ENCODE results near the gene PRR13. TPM values are rescaled to one million over a fixed set of nuclear protein-coding genes. Genes with fewer than 3 reads are reported as not detected.
"Not testable (repeated sequence)": the region's sequence is repeated elsewhere in the genome, so short reads cannot be mapped to it uniquely, and the experiment has no call there.

The PRR13 gene, protein sequence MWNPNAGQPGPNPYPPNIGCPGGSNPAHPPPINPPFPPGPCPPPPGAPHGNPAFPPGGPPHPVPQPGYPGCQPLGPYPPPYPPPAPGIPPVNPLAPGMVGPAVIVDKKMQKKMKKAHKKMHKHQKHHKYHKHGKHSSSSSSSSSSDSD
- total RNA-seq (100 to 1,000 TPM in 7 of 9 donors, 10 to 100 TPM in 2; 68.2 to 233 (median 128) TPM), polyA plus RNA-seq (100 to 1,000 TPM; 127 to 407 (median 130) TPM)
- long read RNA-seq, donor 1, transcript PRR13-208 (3 exons, 786 nt), result minor isoform, 15 of 124 reads
- long read RNA-seq, donor 1, transcript PRR13-202 (4 exons, 1,229 nt), result major isoform, 49 of 124 reads
- long read RNA-seq, donor 1, transcript PRR13-209 (4 exons, 625 nt), result minor isoform, 7 of 124 reads
- long read RNA-seq, donor 1, partial matches to known transcripts, result 49 of 124 reads
- long read RNA-seq, donor 1, other reads (novel, unspliced or antisense), result 0 of 124 reads
- long read RNA-seq, donor 2, transcript PRR13-209 (4 exons, 625 nt), result minor isoform, 12 of 109 reads
- long read RNA-seq, donor 2, transcript PRR13-208 (3 exons, 786 nt), result minor isoform, 8 of 109 reads
- long read RNA-seq, donor 2, transcript PRR13-202 (4 exons, 1,229 nt), result major isoform, 55 of 109 reads
- long read RNA-seq, donor 2, partial matches to known transcripts, result 31 of 109 reads
- long read RNA-seq, donor 2, other reads (novel, unspliced or antisense), result 0 of 109 reads
- long read RNA-seq, donor 3, transcript PRR13-202 (4 exons, 1,229 nt), result major isoform, 55 of 160 reads
- long read RNA-seq, donor 3, transcript PRR13-208 (3 exons, 786 nt), result minor isoform, 14 of 160 reads
- long read RNA-seq, donor 3, transcript PRR13-209 (4 exons, 625 nt), result minor isoform, 13 of 160 reads
- long read RNA-seq, donor 3, partial matches to known transcripts, result 74 of 160 reads
- long read RNA-seq, donor 3, other reads (novel, unspliced or antisense), result 0 of 160 reads
- long read RNA-seq, donor 4, transcript PRR13-208 (3 exons, 786 nt), result minor isoform, 10 of 170 reads
- long read RNA-seq, donor 4, transcript PRR13-209 (4 exons, 625 nt), result minor isoform, 11 of 170 reads
- long read RNA-seq, donor 4, transcript PRR13-202 (4 exons, 1,229 nt), result major isoform, 119 of 170 reads
- long read RNA-seq, donor 4, partial matches to known transcripts, result 14 of 170 reads
- long read RNA-seq, donor 4, other reads (novel, unspliced or antisense), result 10 of 170 reads
- long read RNA-seq, donor 5, transcript PRR13-209 (4 exons, 625 nt), result minor isoform, 27 of 192 reads
- long read RNA-seq, donor 5, transcript PRR13-202 (4 exons, 1,229 nt), result major isoform, 136 of 192 reads
- long read RNA-seq, donor 5, partial matches to known transcripts, result 18 of 192 reads
- long read RNA-seq, donor 5, other reads (novel, unspliced or antisense), result 6 of 192 reads
- long read RNA-seq, donor 6, transcript PRR13-202 (4 exons, 1,229 nt), result major isoform, 59 of 81 reads
- long read RNA-seq, donor 6, transcript PRR13-209 (4 exons, 625 nt), result minor isoform, 6 of 81 reads
- long read RNA-seq, donor 6, transcript PRR13-208 (3 exons, 786 nt), result minor isoform, 7 of 81 reads
- long read RNA-seq, donor 6, partial matches to known transcripts, result 6 of 81 reads
- long read RNA-seq, donor 6, other reads (novel, unspliced or antisense), result 1 of 81 reads
- long read RNA-seq, donor 7, transcript PRR13-209 (4 exons, 625 nt), result minor isoform, 5 of 76 reads
- long read RNA-seq, donor 7, transcript PRR13-202 (4 exons, 1,229 nt), result major isoform, 29 of 76 reads
- long read RNA-seq, donor 7, partial matches to known transcripts, result 34 of 76 reads
- long read RNA-seq, donor 7, other reads (novel, unspliced or antisense), result 0 of 76 reads
- long read RNA-seq, donor 8, transcript PRR13-208 (3 exons, 786 nt), result minor isoform, 17 of 168 reads
- long read RNA-seq, donor 8, transcript PRR13-209 (4 exons, 625 nt), result minor isoform, 17 of 168 reads
- long read RNA-seq, donor 8, transcript PRR13-202 (4 exons, 1,229 nt), result major isoform, 72 of 168 reads
- long read RNA-seq, donor 8, partial matches to known transcripts, result 51 of 168 reads
- long read RNA-seq, donor 8, other reads (novel, unspliced or antisense), result 7 of 168 reads
- long read RNA-seq, donor 9, transcript PRR13-209 (4 exons, 625 nt), result minor isoform, 7 of 103 reads
- long read RNA-seq, donor 9, transcript PRR13-208 (3 exons, 786 nt), result minor isoform, 7 of 103 reads
- long read RNA-seq, donor 9, transcript PRR13-202 (4 exons, 1,229 nt), result major isoform, 50 of 103 reads
- long read RNA-seq, donor 9, partial matches to known transcripts, result 39 of 103 reads
- long read RNA-seq, donor 9, other reads (novel, unspliced or antisense), result 0 of 103 reads
- long read RNA-seq, donor 10, transcript PRR13-202 (4 exons, 1,229 nt), result major isoform, 30 of 58 reads
- long read RNA-seq, donor 10, transcript PRR13-209 (4 exons, 625 nt), result minor isoform, 7 of 58 reads
- long read RNA-seq, donor 10, partial matches to known transcripts, result 14 of 58 reads
- long read RNA-seq, donor 10, other reads (novel, unspliced or antisense), result 0 of 58 reads

GRCh38 chr12:53441040-53441833 is at the start of gene PRR13:
TSS of gene PRR13 (plus strand) at chr12:53441734. CDS start at chr12:53442715, 981 bp downstream.
- H3K27me3 ChIP-seq, result no peaks in the 10 kb centered on the region
- TF ChIP-seq, protein P1, sequence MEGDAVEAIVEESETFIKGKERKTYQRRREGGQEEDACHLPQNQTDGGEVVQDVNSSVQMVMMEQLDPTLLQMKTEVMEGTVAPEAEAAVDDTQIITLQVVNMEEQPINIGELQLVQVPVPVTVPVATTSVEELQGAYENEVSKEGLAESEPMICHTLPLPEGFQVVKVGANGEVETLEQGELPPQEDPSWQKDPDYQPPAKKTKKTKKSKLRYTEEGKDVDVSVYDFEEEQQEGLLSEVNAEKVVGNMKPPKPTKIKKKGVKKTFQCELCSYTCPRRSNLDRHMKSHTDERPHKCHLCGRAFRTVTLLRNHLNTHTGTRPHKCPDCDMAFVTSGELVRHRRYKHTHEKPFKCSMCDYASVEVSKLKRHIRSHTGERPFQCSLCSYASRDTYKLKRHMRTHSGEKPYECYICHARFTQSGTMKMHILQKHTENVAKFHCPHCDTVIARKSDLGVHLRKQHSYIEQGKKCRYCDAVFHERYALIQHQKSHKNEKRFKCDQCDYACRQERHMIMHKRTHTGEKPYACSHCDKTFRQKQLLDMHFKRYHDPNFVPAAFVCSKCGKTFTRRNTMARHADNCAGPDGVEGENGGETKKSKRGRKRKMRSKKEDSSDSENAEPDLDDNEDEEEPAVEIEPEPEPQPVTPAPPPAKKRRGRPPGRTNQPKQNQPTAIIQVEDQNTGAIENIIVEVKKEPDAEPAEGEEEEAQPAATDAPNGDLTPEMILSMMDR (IDR thresholded peaks at IDR 0.05), result no peak
- peak; percentile 87 to 97 for TF ChIP-seq POLR2A (IDR thresholded peaks at IDR 0.05)
- H3K4me3 ChIP-seq, result peak within 1 kb of the TSS in 3 of 4 donors; percentile 14 to 66 (median 63)
- intact Hi-C loops (cut with DNase I), result no loop called here
- no peaks in the 10 kb centered on the region for H3K9me3 ChIP-seq (replicated peaks in 1 of 3)
- H3K27ac ChIP-seq, result peak within 1 kb of the TSS; percentile 85 to 98 (median 95)
- peaks cover 12 to 36% of the 10 kb centered on the region in 2 donors for H3K4me1 ChIP-seq (replicated peaks in 1 of 2)
- DNase-seq, result peak; percentile 99 to 100 (median 99)
- WGBS, 4 donors, result 0 to 3% (median 1%) methylated on average over 29 to 31 of the region's 31 CpGs
- peaks cover 0 to 24% of the 10 kb centered on the region in 2 donors for H3K36me3 ChIP-seq (replicated peaks in 1 of 2)

DNA sequence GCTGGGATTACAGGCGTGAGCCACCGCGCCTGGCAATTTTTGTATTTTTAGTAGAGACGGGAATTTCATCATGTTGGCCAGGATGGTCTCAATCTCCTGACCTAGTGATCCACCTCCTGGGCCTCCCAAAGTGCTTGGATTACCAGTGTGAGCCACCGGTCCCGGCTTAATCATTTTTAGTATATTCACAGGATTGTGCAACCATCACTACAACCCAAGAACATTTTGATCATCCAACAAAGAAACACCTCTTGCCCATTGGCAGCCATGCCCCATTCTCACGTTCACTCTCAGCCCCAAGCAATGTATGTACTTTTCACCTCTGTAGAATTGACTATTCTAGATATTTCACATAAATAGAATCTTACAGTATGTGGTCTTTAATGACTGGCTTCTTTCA is 41.6 kb upstream of the PRR13 start:
- H3K36me3 ChIP-seq (replicated peaks in 1 of 2), result peaks cover 0 to 6% of the 10 kb centered on the region in 2 donors
- no peak overlapping the region for H3K27ac ChIP-seq
- H3K4me1 ChIP-seq (replicated peaks in 1 of 2), result peaks cover 0 to 29% of the 10 kb centered on the region in 2 donors
- no peaks in the 10 kb centered on the region for H3K27me3 ChIP-seq
- intact Hi-C loops (cut with DNase I), result no loop called here
- H3K9me3 ChIP-seq (replicated peaks in 1 of 3), result no peaks in the 10 kb centered on the region
- peak in 1 of 7 donors; percentile 41 for DNase-seq
- 90 to 96% (median 92%) methylated on average over 4 to 7 of the region's 7 CpGs for WGBS, 4 donors
- no peak for TF ChIP-seq POLR2A (IDR thresholded peaks at IDR 0.05)
- TF ChIP-seq, protein P1 (IDR thresholded peaks at IDR 0.05), result no peak
- H3K4me3 ChIP-seq, result no peak overlapping the region

GRCh38 chr12:53402351-53402750 is 39.2 kb upstream of the PRR13 start:
- intact Hi-C loops (cut with DNase I); DNase-seq; H3K27ac ChIP-seq; H3K27me3 ChIP-seq; H3K4me3 ChIP-seq; H3K9me3 ChIP-seq (replicated peaks in 1 of 3): not testable (repeated sequence)
- Histone ChIP-seq H3K36me3 (replicated peaks in 1 of 2) (peaks cover 0 to 11% of the 10 kb centered on the region in 2 donors), H3K4me1 (replicated peaks in 1 of 2) (peaks cover 0 to 28% of the 10 kb centered on the region in 2 donors)
- WGBS, 4 donors, result 92 to 99% (median 98%) methylated on average over 15 to 16 of the region's 16 CpGs

Data from adrenal gland (tissue), 19 donors.